Measurements from ENCODE around the gene FLNB. TPM values are rescaled to one million over a fixed set of nuclear protein-coding genes. Genes with fewer than 3 reads are reported as not detected.

The FLNB gene
- total and polyA plus RNA-seq, 2 of the 4 experiments (the other 2 are of a cell fraction), result 78.0 to 136 TPM

- intact Hi-C loops (cut with micrococcal nuclease), result no loop called here
- H2AK9ac ChIP-seq (replicated peaks; ENCODE audit: low read depth, low read length, poor library complexity), result no peak overlapping the region
- in situ Hi-C loops (cut with MboI; ENCODE audit: low sequenced_read_pairs), result no loop called here
- H4K5ac ChIP-seq (ENCODE audit: low read depth, low read length), result no peak overlapping the region
- peaks cover 6% of the 10 kb centered on the region for H4K20me1 ChIP-seq (ENCODE audit: insufficient read depth, low read length)
- no peak overlapping the region for H2AK5ac ChIP-seq (ENCODE audit: low read depth, low read length)
- peaks cover 2% of the 10 kb centered on the region; the same call in 1 of the 2 replicates for H3K4me1 ChIP-seq (ENCODE audit: control insufficient read depth, insufficient read depth, low read length)
- POLR2A ChIA-PET (ENCODE audit: unreplicated experiment), result no interaction called here
- H2BK5ac ChIP-seq (ENCODE audit: low read depth, low read length, poor library complexity, severe bottlenecking), result no peak overlapping the region
- dilution Hi-C loops (cut with HindIII; ENCODE audit: low sequenced_read_pairs, unreplicated experiment), result no loop called here
- no peak overlapping the region for H3K4ac ChIP-seq (ENCODE audit: low read depth, low read length)
- no peak overlapping the region for H3K27ac ChIP-seq (ENCODE audit: insufficient read depth, low read length)
- H3K79me1 ChIP-seq (ENCODE audit: low read depth in 1 of 2, low read length in 2 of 2), result peaks cover 32 to 40% of the 10 kb centered on the region in 2 experiments
- no peak overlapping the region for H3K18ac ChIP-seq (ENCODE audit: low read depth, low read length)
- 98% methylated on average over 7 of the region's 9 CpGs; no CpG with 5 or more reads in 1 of the 2 experiments for WGBS, 2 experiments (ENCODE audit: extremely low coverage in 2 of 2, insufficient read length in 1 of 2)
- H3K9me1 ChIP-seq (ENCODE audit: insufficient read depth, low read length), result peaks cover 31% of the 10 kb centered on the region
- no peak overlapping the region for H2AFZ ChIP-seq (replicated peaks; ENCODE audit: low read length, poor library complexity)
- no peak overlapping the region for H3K14ac ChIP-seq (replicated peaks; ENCODE audit: low read depth, low read length)
- no peak overlapping the region for H3K4me3 ChIP-seq (ENCODE audit: insufficient read depth, low read depth, low read length)
- H4K91ac ChIP-seq (ENCODE audit: insufficient read depth, low read depth, low read length), result no peak overlapping the region
- H4K8ac ChIP-seq (ENCODE audit: low read depth in 2 of 2, low read length in 2 of 2), result no peak overlapping the region
- H3K23ac ChIP-seq (ENCODE audit: low read depth, low read length), result no peak overlapping the region
- no peak overlapping the region for H3K9ac ChIP-seq (ENCODE audit: low read depth, low read length)
- no peaks in the 10 kb centered on the region for H3K9me3 ChIP-seq (ENCODE audit: control insufficient read depth, insufficient read depth, low read length)
- H2BK20ac ChIP-seq (ENCODE audit: low read depth, low read length), result no peak overlapping the region
- H2BK15ac ChIP-seq (ENCODE audit: low read depth, low read length), result no peak overlapping the region
- DNase-seq, result no peak
- no peak for ATAC-seq (ENCODE audit: low read depth)
- CTCF ChIA-PET, result no interaction called here
- TF ChIP-seq MXI1 (IDR thresholded peaks at IDR 0.05; ENCODE audit: borderline replicate concordance, low read depth, low read length) (no peak), BHLHE40 (IDR thresholded peaks at IDR 0.05; ENCODE audit: low read depth, low read length) (no peak), POLR2A (IDR thresholded peaks at IDR 0.05; ENCODE audit: low read depth, low read length) (no peak), SMC3 (IDR thresholded peaks at IDR 0.05; ENCODE audit: low read depth, low read length) (no peak), USF2 (IDR thresholded peaks at IDR 0.05; ENCODE audit: low read depth, low read length) (no peak), CEBPB (IDR thresholded peaks at IDR 0.05; ENCODE audit: low read depth, low read length) (no peak), FOS (IDR thresholded peaks at IDR 0.05; ENCODE audit: low read depth, low read length) (no peak), CHD1 (IDR thresholded peaks at IDR 0.05; ENCODE audit: low read depth, low read length) (no peak)
- no peaks in the 10 kb centered on the region for H3K27me3 ChIP-seq (ENCODE audit: control insufficient read depth, insufficient read depth, low read length)
- no TSS peak for BruUV-seq (replicated peaks)
- no peak overlapping the region for H3K4me2 ChIP-seq (ENCODE audit: low read depth, low read length)
- H3K56ac ChIP-seq (ENCODE audit: extremely low read depth, insufficient read depth, low read length), result no peak overlapping the region
- H2BK120ac ChIP-seq (ENCODE audit: low read depth, low read length), result no peak overlapping the region
- peaks cover 83% of the 10 kb centered on the region for H3K36me3 ChIP-seq (ENCODE audit: control insufficient read depth, insufficient read depth, low read length)
Observed at GRCh38 chr3:58148049-58148448, 139.8 kb downstream of the FLNB start.
